Activated CD8-positive, alpha-beta memory T cell treated with anti-CD3 and anti-CD28 coated beads, Interleukin-2, amount 10 ng/mL, durations not matched to agents 7 days and 5 days (primary cell): ENCODE results near the gene SLC16A11. TPM values are rescaled to one million over a fixed set of nuclear protein-coding genes. Genes with fewer than 3 reads are reported as not detected.

Experiments used
- ATAC-seq: fragments of 150-1000 bp; cut with Tn5 transposase; one replicate; pipeline ENCODE4 v1.10.0; 2021; ENCODE audit warnings: moderate library complexity
- CTCF ChIA-PET: fragments of 350-600 bp; sonication (Branson Sonifier 250); formaldehyde crosslinking; loops from one replicate; lab custom pipeline; 2021; ENCODE audit warnings: antibody characterized with exemption; lab: Charles Lee
- DNase-seq: peaks from one replicate; pipeline ENCODE4 v3.0.0-alpha.2; 2020
- H3K27ac Mint-ChIP-seq: one replicate; pipeline ENCODE4 v1.8.0; 2021; ENCODE audit warnings: mild to moderate bottlenecking, mixed read lengths
- H3K27me3 Mint-ChIP-seq: one replicate; pipeline ENCODE4 v1.8.0; 2021; ENCODE audit warnings: mixed read lengths
- H3K36me3 Mint-ChIP-seq: one replicate; pipeline ENCODE4 v1.8.0; 2021; ENCODE audit warnings: mild to moderate bottlenecking, mixed read lengths
- H3K4me1 Mint-ChIP-seq: one replicate; pipeline ENCODE4 v1.8.0; 2021; ENCODE audit warnings: mixed read lengths
- H3K4me3 Mint-ChIP-seq: one replicate; pipeline ENCODE4 v1.8.0; 2021; ENCODE audit warnings: mild to moderate bottlenecking, moderate library complexity, mixed read lengths
- H3K9me3 Mint-ChIP-seq: one replicate; pipeline ENCODE4 v1.8.0; 2022; ENCODE audit warnings: low read depth, mixed read lengths
- total RNA-seq, 2 experiments: library from RNA; stranded (reverse); gene quantifications; one replicate each; pipeline ENCODE4 v1.2.3, GENCODE V29; 2021

SLC16A11 gene
- total RNA-seq, 2 experiments from 2014 or later, result 1.2 to 1.3 TPM

DNA sequence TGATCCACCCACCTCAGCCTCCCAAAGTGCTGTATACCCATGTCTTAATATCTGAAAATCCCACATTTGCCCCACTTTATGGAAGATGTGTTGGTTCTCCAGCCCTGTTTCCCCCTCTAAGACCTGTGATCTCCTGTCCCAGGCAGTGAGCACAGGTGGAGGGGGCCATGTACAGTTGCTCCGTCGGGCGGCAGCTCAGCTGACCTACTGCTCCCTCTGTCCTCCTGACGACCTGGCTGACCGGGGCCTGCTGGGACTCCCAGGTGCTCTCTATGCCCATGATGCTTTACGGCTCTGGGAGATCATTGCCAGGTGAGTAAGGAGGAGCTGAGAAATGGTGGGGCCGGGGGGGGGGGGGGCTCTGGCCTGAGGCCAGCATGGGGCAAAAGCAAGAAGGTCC is 38.2 kb downstream of the SLC16A11 start:
- Mint-ChIP-seq H3K4me3 (no peak overlapping the region), H3K27me3 (no peaks in the 10 kb centered on the region), H3K4me1 (peaks cover 31% of the 10 kb centered on the region), H3K27ac (no peak overlapping the region), H3K36me3 (peaks cover 15% of the 10 kb centered on the region), H3K9me3 (no peaks in the 10 kb centered on the region)
- DNase-seq, result no peak
- CTCF ChIA-PET, result interaction anchor here (0.6 to 8.2 kb wide), 7 partner anchors 16 to 276 kb away, joined by 3 to 136 read pairs (median 5); partner anchors contain the start of gene BCL6B
- ATAC-seq, result no peak

DNA sequence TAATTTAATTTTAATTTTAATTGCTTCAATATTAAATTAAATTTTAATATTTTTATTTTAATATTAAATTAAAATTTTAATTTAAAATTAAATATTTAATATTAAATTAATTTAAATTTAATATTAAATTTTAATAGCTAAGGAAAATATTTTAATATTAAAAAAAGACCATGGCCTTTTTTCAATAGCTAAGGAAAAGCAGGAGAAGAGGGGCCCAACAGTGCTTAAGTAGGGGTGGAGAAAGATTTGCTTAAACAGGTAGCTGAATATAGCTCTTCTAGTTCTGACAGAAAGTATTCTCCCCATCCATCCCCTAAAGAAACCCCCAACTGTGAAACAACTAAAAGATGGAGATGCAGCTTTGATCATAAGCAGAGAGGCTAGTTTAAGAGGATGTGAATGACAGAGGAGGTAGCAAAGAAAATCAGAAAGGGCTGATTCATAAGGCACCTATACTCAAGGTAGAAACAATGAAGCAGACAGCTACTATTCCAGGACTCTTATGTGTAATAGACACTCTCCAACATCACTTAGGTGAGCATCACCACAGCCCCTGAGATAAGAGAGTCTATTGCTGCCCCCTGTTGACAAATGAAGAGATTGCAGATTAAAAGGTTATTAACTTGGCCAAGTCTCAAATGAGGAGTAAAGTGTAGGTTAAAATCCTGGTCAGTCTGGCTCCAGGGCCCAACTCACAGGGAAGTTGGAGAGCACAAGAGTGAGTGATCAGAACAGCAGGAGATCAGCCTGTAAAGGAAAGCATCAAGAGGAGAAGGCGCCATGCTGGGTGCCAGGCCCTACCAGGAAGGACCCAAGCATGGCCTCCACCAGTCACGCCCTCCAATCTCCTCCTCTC is 39.3 kb downstream of the SLC16A11 start:
- CTCF ChIA-PET, result interaction anchor here (0.6 to 8.2 kb wide), 33 partner anchors 9 to 365 kb away, joined by 3 to 136 read pairs (median 4); partner anchors contain the start of genes BCL6B, RNASEK, SLC16A13 and XAF1
- peaks cover 20% of the 10 kb centered on the region for H3K4me1 Mint-ChIP-seq
- no peak for DNase-seq

DNA sequence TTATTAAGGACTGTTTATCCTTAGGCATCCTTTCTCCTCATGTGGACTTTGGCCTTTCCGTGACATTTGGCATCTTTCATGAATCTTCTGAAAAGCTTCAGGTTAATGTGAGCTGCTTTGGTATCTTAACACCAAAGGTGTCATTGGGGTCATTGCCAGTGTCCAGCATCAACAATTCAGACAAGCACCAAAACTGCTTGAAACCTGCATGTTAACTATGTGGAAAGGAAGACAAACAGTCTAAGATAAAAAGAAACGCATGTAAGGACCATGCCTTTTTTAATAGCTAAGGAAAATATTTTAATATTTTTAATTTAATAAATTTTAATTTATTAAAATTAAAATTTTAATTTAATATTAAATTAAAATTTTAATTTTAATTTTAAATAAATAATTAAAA is 40.1 kb downstream of the SLC16A11 start:
- ATAC-seq, result no peak
- Mint-ChIP-seq H3K4me3 (no peak overlapping the region), H3K27ac (no peak overlapping the region), H3K27me3 (no peaks in the 10 kb centered on the region), H3K9me3 (no peaks in the 10 kb centered on the region), H3K4me1 (peaks cover 11% of the 10 kb centered on the region), H3K36me3 (peaks cover 15% of the 10 kb centered on the region)
- DNase-seq, result no peak
- CTCF ChIA-PET, result interaction anchor here (0.8 to 8.2 kb wide), 23 partner anchors 10 to 343 kb away, joined by 3 to 136 read pairs (median 4); partner anchors contain the start of genes BCL6B, RNASEK and SLC16A13

More for the DNA sequence above, 39.3 kb downstream of the SLC16A11 start:
- no peaks in the 10 kb centered on the region for H3K27me3 Mint-ChIP-seq
- no peaks in the 10 kb centered on the region for H3K9me3 Mint-ChIP-seq
- peak overlapping the region; percentile 40 for H3K27ac Mint-ChIP-seq
- peaks cover 18% of the 10 kb centered on the region for H3K36me3 Mint-ChIP-seq
- ATAC-seq, result peak; percentile 95
- no peak overlapping the region for H3K4me3 Mint-ChIP-seq

- H3K4me3 Mint-ChIP-seq, result no peak overlapping the region
- ATAC-seq (no peak), DNase-seq (no peak)
- H3K4me1 Mint-ChIP-seq, result peaks cover 8% of the 10 kb centered on the region
- peaks cover 24% of the 10 kb centered on the region for H3K36me3 Mint-ChIP-seq
- no peaks in the 10 kb centered on the region for H3K27me3 Mint-ChIP-seq
- H3K9me3 Mint-ChIP-seq, result no peaks in the 10 kb centered on the region
- CTCF ChIA-PET, result interaction anchor here (1.1 to 8.2 kb wide), 7 partner anchors 12 to 159 kb away, joined by 4 to 136 read pairs (median 43); partner anchors contain the start of genes BCL6B and RNASEK
- no peak overlapping the region for H3K27ac Mint-ChIP-seq
These were observed 41.4 kb downstream of the SLC16A11 start for GRCh38 chr17:7002288-7003047.

GRCh38 chr17:7001318-7001961 is 42.5 kb downstream of the SLC16A11 start:
- DNase-seq, result peak; percentile 57
- no peaks in the 10 kb centered on the region for H3K9me3 Mint-ChIP-seq
- H3K36me3 Mint-ChIP-seq, result peaks cover 29% of the 10 kb centered on the region

DNA sequence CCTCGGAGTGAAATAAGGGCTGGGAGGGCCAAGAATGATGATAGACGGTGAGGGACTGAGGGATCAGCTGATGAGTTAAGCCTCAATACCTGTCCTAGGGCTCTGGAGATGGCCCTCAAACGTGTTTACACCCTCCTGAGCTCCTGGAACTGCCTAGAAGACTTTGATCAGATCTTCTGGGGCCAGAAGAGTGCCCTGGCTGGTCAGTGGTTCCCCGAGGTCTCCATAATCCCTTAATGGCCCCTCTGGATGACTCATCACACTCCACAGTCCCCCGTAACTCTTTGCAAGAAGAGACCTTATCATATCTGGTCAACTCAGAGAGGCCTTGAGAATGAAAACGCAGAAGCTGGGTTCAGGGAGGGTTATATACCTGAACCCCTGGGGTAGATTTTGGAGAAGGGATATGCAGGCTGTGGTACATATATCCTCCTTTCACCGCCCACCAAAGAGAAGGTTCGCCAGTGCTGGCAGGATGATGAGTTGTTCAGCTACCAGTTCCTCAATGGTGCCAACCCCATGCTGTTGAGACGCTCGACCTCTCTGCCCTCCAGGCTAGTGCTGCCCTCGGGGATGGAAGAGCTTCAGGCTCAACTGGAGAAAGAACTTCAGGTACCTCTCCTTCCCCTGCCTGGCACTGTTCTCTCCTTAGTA is 44.9 kb downstream of the SLC16A11 start:
- no peak for ATAC-seq
- peaks cover 32% of the 10 kb centered on the region for H3K36me3 Mint-ChIP-seq
- no peaks in the 10 kb centered on the region for H3K27me3 Mint-ChIP-seq
- H3K9me3 Mint-ChIP-seq, result no peaks in the 10 kb centered on the region
- DNase-seq, result no peak
- H3K4me3 Mint-ChIP-seq, result no peak overlapping the region
- CTCF ChIA-PET, result interaction anchor here (0.6 to 2.8 kb wide), 4 partner anchors 21 to 88 kb away, joined by 3 to 14 read pairs (median 5); no protein-coding TSS in a partner anchor
- H3K4me1 Mint-ChIP-seq, result no peaks in the 10 kb centered on the region
- H3K27ac Mint-ChIP-seq, result no peak overlapping the region

More at GRCh38 chr17:7001318-7001961, 42.5 kb downstream of the SLC16A11 start:
- Mint-ChIP-seq H3K27ac (no peak overlapping the region), H3K4me1 (peaks cover 4% of the 10 kb centered on the region), H3K4me3 (no peak overlapping the region), H3K27me3 (no peaks in the 10 kb centered on the region)
- no peak for ATAC-seq
- CTCF ChIA-PET, result interaction anchor here (1.5 to 8.2 kb wide), 4 partner anchors 44 to 91 kb away, joined by 3 to 136 read pairs (median 10); no protein-coding TSS in a partner anchor

GRCh38 chr17:6997171-6997570 is 46.7 kb downstream of the SLC16A11 start:
- Mint-ChIP-seq H3K27me3 (no peaks in the 10 kb centered on the region), H3K9me3 (no peaks in the 10 kb centered on the region), H3K4me3 (no peak overlapping the region), H3K4me1 (no peaks in the 10 kb centered on the region), H3K27ac (no peak overlapping the region), H3K36me3 (peaks cover 29% of the 10 kb centered on the region)
- DNase-seq, result no peak
- CTCF ChIA-PET, result no interaction called here
- ATAC-seq, result no peak

DNA sequence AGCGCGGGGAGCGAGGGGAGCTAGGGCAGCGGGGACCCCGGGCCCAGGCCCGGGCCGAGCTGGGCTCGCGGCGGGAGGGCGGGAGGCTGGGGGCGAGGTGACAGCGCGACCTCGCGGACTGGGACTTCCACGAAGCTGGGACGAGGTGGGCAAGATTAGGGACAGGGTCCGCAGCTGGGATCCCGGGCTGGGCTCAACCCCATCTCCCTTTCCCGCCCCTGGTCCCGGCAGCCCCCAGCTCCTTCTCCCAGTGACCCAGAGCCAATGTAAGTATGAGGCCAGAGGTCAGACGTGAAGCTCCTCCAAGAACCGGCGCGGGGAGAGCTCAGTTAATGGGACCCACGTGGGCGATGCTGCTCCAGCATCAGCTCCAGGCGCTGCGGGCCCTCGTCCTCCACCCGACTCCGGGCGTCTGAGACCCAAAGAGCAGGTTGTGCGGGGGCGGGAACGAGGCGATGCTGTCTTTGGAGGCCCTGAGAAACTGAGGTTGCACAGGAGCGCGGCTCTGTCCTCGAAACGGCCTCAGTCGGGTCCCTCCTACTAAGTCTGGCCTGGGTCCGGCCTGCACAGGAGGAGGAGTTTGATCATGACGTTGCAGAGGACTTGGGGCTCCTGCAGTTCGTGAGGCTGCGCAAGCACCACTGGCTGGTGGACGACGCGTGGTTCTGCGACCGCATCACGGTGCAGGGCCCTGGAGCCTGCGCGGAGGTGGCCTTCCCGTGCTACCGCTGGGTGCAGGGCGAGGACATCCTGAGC is 47.5 kb downstream of the SLC16A11 start:
- no peaks in the 10 kb centered on the region for H3K9me3 Mint-ChIP-seq
- H3K27ac Mint-ChIP-seq, result no peak overlapping the region
- DNase-seq (no peak), ATAC-seq (no peak)
- H3K4me3 Mint-ChIP-seq, result no peak overlapping the region
- peaks cover 25% of the 10 kb centered on the region for H3K36me3 Mint-ChIP-seq
- CTCF ChIA-PET, result interaction anchor here (1.4 kb wide), 1 partner anchor 85 kb away, joined by 6 read pairs; no protein-coding TSS in a partner anchor
- H3K27me3 Mint-ChIP-seq, result no peaks in the 10 kb centered on the region
- no peaks in the 10 kb centered on the region for H3K4me1 Mint-ChIP-seq

DNA sequence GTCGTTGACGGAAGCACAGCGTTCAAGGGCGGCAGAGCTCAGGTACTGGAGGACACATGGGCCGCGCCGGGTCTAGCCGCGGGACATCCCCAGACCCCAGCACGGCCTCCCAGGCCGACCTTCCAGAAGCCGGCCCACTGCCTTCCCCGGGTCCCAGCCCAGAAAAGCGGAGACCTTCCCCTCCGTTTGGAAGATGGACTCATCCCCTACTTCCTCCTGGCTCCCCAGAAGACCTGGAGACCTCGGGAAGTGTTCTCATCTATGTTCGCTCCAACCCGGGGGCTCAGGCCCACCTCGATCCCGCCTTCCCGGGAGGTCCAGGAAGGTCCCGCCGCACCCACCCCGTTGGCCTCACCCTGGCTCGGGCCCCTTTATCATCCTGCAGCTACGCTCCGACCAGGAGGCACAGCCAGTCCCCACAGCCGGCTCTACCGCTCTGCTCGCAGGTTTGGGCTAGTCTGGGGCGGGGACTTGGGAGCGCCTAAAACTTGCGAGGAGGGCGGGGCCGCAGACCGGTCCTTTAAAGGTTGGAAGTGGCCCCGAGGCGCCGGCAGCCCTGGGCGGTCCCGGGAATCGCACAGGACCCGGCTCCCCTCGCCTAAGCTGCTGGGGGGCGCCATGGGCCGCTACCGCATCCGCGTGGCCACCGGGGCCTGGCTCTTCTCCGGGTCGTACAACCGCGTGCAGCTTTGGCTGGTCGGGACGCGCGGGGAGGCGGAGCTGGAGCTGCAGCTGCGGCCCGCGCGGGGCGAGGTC is 48.2 kb downstream of the SLC16A11 start, which contains the start of gene ALOX12:
ALOX12 (plus strand) TSS at position 550 of the 756 bp plus-strand sequence; CDS start at position 619, 69 bp downstream.
- CTCF ChIA-PET, result interaction anchor here (0.9 to 1.4 kb wide), 2 partner anchors 9 to 85 kb away, joined by 3 to 6 read pairs; no protein-coding TSS in a partner anchor
- no peak within 1 kb of the TSS for H3K27ac Mint-ChIP-seq
- ATAC-seq (no peak), DNase-seq (no peak)
- no peaks in the 10 kb centered on the region for H3K27me3 Mint-ChIP-seq
- H3K36me3 Mint-ChIP-seq, result peaks cover 22% of the 10 kb centered on the region
- H3K4me1 Mint-ChIP-seq, result no peaks in the 10 kb centered on the region
- no peak within 1 kb of the TSS for H3K4me3 Mint-ChIP-seq
- no peaks in the 10 kb centered on the region for H3K9me3 Mint-ChIP-seq

DNA sequence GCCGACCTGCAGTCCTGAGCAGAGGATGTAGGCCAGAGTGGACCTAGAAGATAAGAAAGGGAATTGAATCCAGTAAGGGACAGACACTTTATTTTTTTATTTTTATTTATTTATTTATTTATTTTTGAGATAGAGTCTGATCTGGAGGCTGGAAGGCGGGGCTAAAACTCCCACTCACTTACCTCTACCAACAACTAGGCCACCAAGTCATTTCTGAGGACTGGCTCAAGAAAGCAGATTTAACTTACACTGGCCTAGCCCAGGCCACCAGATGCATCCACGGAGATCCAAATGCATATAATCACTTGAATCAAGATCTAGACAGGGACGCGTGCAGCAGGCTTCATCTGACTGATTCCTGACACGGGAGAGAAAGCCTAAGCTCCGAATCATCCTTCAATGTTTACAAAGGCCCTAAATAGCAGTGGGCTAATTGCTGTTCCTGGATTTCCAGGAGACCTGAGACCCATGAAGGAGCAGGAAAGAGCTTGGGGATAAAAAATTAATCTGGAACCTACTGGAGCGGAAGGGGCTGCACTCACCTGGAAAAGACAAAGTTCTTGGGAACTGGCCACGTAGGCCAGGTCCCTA is 49.1 kb downstream of the SLC16A11 start:
- H3K4me1 Mint-ChIP-seq, result no peaks in the 10 kb centered on the region
- DNase-seq, result no peak

DNA sequence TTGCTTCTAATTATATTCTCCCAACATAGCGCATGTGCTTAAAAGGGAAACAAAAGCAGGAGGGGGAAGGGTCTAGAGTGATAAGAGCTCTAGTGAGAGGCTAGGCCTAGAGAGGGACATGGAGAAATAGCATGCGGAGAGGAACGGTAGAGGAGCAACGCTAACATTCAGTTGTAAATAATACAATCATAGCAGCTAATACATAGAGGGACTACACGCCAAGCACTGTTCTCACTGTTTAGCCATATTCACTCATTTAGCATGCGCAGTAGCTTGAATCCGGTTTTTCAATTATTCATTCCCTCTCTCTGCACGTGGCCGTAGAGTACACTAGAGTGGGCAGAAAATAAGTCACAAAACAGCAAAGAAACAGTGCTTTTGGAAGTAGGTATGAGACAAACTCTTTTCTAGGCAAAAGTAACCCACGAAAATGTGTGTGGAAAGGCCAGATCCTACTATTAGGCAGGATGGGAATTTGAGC is 49.7 kb downstream of the SLC16A11 start:
- Mint-ChIP-seq H3K36me3 (peaks cover 17% of the 10 kb centered on the region), H3K27ac (no peak overlapping the region), H3K27me3 (no peaks in the 10 kb centered on the region), H3K9me3 (no peaks in the 10 kb centered on the region), H3K4me1 (no peaks in the 10 kb centered on the region), H3K4me3 (no peak overlapping the region)
- DNase-seq (no peak), ATAC-seq (no peak)
- CTCF ChIA-PET, result interaction anchor here (1.0 to 1.5 kb wide), 2 partner anchors 10 to 150 kb away, joined by 4 read pairs; no protein-coding TSS in a partner anchor

More for the DNA sequence above, 49.1 kb downstream of the SLC16A11 start:
- CTCF ChIA-PET, result interaction anchor here (0.9 kb wide), 1 partner anchor 10 kb away, joined by 3 read pairs; no protein-coding TSS in a partner anchor
- Mint-ChIP-seq H3K36me3 (peaks cover 19% of the 10 kb centered on the region), H3K9me3 (no peaks in the 10 kb centered on the region), H3K27me3 (no peaks in the 10 kb centered on the region), H3K4me3 (no peak overlapping the region), H3K27ac (no peak overlapping the region)
- no peak for ATAC-seq
